T-helper 2 cell (primary cell): ENCODE measurements around the gene EEPD1.

Experiments used
- DNase-seq, 5 experiments: peaks; one replicate each; pipeline versions ENCODE4 v3.0.0 to v3.0.0-alpha.2; 2012 to 2022

The EEPD1 gene

DNA sequence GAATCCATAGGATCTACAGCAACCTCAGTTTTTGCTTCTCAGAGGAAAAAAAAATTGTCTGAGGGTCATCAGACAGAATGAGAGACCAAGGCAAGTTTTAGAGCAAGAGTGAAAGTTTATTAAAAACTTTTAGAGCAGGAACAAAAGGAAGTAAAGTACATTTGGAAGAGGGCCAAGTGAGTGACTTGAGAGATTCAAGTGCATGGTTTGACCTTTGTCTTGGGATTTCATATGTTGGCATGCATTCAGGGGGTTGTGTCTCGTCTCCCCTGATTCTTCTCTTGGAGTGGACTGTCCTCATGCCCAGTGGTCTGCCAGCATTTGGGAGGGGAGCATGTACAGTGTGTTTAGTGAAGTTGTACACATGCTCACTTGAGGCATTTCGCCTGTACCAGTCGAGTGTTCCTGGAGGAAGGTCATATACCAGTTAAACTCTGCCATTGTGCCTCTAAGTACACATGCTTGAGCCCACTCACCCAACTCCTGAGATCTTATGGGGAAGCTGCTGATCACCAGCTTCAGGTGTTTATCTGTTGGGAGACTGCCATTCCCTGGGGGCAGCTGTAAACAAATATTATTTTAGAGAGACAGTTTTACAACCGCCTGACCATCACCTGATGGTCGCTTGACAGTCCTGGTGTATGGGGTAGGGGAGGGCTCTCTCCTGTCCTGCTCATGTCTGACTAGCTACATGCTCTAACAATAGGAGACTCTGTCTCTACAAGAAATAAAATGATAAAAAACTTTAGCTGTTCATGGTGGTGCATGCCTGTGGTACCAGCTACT, 109.4 kb downstream of the EEPD1 start:
- DNase-seq = no peak

GRCh38 chr7:36263095-36263484, 110.0 kb downstream of the EEPD1 start:
- no peak for DNase-seq

GRCh38 chr7:36264123-36264801, 111.2 kb downstream of the EEPD1 start:
- no peak for DNase-seq

GRCh38 chr7:36264913-36265516, 112.0 kb downstream of the EEPD1 start:
- DNase-seq = no peak

- DNase-seq = no peak
These were observed 112.6 kb downstream of the EEPD1 start for GRCh38 chr7:36265680-36266079.

GRCh38 chr7:36266190-36266589, 113.1 kb downstream of the EEPD1 start:
- DNase-seq = no peak

DNA sequence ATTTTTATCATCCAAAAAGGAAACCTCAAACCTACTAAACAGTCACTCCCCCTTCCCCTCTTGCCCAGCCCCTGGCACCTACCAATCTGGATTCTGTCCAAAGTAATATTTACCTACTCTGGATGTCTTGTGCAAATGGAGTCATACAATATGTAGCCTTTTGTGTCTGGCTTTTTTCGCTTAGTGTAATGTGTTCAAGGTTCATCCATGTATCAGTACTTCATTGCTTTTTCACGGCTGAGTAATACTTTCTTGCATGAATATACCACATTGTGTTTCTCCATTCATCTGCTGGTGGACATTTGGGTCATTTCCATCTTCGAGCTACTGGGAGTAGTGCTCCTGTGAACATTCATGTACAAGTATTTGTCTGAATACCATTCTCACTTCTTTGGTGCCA, 113.6 kb downstream of the EEPD1 start:
- DNase-seq = no peak

- no peak for DNase-seq
These were observed 119.1 kb downstream of the EEPD1 start for GRCh38 chr7:36272211-36272566.

- no peak for DNase-seq
These were observed 119.7 kb downstream of the EEPD1 start for GRCh38 chr7:36272567-36273269.

- DNase-seq = no peak
These were observed 120.8 kb downstream of the EEPD1 start for GRCh38 chr7:36273836-36274235.

- no peak for DNase-seq
These were observed 122.8 kb downstream of the EEPD1 start for GRCh38 chr7:36275735-36276284.

DNA sequence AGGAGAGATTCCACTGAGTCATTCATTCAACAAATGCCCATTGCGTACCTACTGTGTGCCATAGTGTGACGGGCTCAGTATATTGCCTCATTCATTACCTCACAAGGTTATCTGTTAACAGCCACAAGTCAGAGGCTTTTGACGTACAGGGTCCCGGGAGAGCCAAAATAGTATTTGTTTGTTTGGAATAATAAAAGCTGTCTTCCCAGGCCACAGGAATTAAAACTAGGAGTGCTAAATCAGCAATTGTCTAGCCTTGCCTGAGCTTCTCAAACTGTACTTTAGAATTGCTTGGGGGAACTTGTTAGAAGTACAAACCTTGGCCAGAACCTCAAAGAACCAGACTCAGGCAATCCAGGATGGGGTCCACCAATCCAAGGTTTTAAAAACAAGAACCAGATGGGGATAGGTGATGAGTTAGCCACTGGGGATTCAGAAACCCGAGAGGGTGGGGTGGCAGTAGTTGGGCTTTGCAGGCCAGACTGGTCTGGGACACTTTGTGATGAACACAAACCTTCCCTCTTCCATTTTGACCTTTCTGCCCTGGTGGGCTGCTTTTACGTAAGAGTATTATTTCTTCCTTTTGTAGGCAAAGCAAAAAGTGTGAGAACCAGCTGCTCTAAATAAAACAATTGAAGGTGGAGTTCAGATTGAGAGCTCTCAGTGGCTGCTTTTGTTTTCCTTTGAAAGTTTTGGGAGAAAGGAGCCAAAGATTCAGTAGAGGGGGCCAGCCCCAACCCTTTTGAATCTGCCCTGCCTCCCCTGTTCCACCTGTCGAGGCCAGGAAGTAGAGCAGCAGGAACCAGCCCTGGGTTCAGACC, 123.6 kb downstream of the EEPD1 start:
- DNase-seq = no peak

- no peak for DNase-seq
These were observed 124.1 kb downstream of the EEPD1 start for GRCh38 chr7:36277249-36277542.

- no peak for DNase-seq
These were observed 125.1 kb downstream of the EEPD1 start for GRCh38 chr7:36278069-36278619.

DNA sequence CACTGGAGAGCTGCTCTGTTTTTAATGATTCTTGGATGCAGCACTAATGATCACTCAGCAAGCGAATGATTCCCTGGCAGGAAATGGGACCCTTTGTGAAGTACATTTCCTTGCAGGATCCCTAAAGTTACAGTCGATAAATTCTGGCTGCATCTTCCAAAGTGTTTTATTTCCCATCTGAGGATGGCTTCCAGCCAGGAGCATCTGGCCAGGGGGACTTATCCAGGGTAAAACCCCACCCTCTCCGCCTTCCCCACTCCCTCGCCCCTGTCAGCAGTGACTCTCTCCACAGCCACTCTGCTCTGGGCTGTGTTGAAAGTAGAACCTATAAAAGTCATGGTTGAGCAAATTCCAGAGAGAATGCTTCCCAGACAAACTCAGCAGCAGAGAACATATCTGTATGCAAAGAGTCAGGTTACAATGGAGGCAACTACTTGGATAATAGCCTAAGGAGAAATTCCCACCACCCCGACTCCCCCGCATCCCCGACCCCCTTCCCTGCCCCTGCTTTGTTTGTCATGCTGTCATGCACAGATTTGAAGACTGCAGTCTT, 125.6 kb downstream of the EEPD1 start:
- DNase-seq = no peak

DNA sequence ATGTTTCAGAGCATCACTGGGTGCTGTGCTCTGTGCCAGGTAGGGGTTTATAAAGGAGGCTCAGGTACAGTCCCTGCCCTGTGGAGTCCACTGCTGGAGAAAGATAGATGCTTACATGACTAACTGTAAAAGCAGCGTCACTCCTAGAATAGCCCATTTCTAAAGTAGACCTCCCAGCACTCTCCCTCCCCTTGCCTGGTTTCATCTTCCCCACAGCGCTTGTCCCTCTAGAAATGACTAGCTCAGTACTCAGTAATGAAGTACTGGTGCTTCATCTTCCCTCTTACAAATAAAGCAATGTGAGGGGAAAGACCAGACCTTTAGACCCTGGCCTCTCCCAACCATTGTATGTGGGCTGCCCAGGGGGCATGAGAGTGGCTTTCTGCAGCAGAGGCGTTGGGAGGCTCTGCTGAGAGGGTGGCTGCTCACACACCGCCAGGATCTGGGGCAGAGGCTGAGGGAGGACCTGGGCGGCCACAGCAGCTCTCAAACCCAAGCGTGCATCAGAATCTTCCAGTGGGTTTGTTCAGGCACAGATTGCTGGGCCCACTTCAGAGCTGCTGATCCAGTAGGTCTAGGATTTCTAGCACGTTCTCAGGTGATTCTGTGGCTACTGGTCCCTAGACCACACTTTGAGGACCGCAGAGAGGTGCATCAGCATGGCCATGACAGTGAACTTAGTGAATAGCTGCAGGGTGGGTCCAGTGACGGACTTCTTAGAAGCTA, 126.3 kb downstream of the EEPD1 start:
- DNase-seq = peak in 1 of 5 experiments; percentile 55

DNA sequence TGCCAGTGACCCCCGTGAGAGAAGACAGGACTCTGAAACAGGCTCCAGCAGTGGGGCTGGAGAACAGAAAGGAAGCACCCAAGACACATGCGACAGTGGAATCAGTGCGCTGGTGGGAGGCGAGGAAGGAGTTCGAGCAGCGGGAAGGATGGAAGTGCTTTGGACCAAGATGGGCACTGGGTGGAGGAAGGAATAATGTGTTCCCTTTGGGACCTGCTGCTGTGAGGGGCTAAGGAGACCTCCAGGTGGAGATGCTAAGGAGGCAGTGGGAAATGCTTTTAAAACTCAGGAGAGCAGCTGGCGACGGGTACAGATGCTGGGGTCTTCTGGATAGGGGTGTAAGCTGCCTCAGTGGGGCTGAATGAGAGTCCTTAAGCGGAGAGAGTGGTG, 126.9 kb downstream of the EEPD1 start:
- no peak for DNase-seq

DNA sequence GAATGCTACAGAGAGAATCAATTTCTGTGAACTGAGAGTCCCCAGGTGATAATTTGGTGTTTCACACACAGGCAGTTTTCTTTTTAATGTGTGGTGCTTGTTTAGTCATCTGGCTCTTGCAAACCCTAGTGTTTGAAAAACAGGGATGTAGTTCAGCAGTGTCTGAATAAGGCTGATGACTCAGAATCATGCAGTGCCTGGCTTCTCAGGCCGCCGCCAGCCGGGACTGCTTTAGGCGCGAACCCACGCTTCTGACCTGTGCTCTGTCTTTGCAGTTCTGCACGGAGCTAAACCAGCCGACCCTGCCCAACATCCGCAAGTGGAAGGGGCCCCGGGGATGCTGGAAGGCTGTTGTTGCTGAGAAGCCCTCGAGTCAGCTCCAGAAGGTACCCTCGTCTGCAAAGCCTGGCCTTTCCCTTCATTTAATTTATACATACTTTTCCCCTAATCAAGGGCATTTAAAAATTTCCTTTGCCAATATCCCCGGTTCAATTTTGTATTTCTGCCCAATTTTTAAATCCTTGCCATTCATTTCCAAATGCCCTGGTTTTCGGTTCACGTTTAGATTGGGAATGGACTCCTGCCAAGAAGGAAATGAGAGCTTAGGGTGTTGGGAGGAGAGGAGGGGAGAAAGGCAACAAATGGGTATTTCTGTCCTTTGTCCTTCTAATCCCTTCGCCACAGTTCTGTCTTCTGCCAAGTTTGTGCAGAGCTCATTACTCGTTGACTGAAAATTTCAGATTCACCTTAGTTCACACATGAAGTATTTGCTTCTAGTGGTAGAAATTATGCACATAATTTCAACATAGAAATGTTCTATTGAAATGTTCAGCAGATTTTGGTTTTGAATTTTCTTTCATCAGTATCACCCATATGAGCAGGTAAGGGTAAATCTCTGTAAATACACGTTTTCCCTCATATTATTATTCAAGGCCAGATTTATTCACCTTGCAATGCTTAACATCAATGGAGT, 128.1 kb downstream of the EEPD1 start:
- peak in 1 of 5 experiments; percentile 60 for DNase-seq

DNA sequence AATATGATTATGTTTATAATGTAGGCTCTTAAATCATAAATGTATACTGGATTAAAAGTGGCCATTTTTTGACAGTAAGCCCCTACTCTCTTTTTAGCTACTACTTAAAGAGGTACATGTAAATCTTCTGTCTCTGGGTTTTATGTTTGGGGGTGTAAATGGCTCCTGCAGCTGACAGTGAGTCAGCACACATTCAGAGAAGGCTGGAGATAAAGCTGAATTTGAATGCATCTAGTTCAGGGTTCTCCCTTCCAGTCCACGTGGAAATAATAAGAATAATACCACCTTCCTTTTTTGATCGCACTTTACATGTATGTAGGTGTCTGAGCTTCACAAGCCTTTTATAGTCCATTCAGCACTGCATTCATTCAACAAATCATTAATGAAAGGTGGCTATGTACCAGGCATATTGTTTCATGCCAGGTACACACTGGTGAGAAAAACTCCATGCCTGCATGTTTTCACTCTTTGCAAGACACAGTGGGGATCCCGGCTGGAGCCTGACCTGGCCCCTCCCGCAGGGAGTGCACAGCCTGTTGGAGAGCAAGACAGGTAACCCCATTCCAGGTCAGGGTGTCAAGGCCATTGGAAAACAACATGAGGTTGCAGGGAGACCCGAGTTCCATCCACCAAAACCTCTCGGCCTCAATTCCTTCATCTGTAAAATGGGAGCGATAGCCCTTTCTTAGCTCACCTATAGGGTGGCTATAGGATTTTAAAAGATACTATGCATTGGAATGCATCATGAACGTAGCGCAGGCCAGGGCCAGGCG, 129.1 kb downstream of the EEPD1 start:
- DNase-seq = no peak
